GM21381 (cell line): ENCODE results near the gene RHBG.

Source experiments
- ATAC-seq: cut with Tn5 transposase; IDR thresholded peaks from one replicate; pipeline ENCODE4 v1.9.1; 2021; ENCODE audit warnings: mild to moderate bottlenecking, moderate library complexity; ENCODE audit not compliant: unreplicated experiment

Gene RHBG

GRCh38 chr1:156422602-156423091 is 53.6 kb downstream of the RHBG start:
- no peak for ATAC-seq

GRCh38 chr1:156423422-156424352 is 54.7 kb downstream of the RHBG start:
- ATAC-seq: no peak

GRCh38 chr1:156424806-156425432 is 55.9 kb downstream of the RHBG start:
- no peak for ATAC-seq

GRCh38 chr1:156425943-156426342 is 56.9 kb downstream of the RHBG start:
- ATAC-seq: no peak

- ATAC-seq: no peak
Measured at GRCh38 chr1:156427957-156428356, 58.9 kb downstream of the RHBG start.

GRCh38 chr1:156428746-156429288 is 59.8 kb downstream of the RHBG start:
- no peak for ATAC-seq

GRCh38 chr1:156429313-156430060 is 60.5 kb downstream of the RHBG start:
- ATAC-seq: no peak

DNA sequence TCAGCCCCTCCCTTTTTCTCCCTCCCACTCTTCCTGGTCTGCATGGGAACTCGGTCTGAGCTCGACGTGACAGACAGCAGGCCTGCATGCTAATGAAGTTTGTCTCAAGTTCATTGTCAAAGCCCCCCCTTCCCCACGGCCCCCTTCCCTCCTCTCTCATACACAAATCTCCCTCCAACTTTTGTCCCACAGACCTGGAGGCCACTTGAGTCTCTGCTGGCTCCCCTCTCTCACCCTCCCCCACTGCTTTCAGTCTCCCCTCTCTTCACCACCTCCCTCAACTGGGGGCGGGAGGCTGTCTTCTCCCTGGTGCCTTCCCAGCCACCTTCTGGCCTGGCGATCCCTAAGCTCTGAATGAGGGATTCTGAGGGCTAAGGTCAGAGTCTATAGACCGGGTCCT is 61.3 kb downstream of the RHBG start:
- no peak for ATAC-seq

- no peak for ATAC-seq
Measured at GRCh38 chr1:156430866-156431265, 61.9 kb downstream of the RHBG start.

- ATAC-seq: no peak
Measured at GRCh38 chr1:156431366-156431765, 62.4 kb downstream of the RHBG start.

GRCh38 chr1:156431769-156432668 is 63.0 kb downstream of the RHBG start:
- ATAC-seq: no peak

GRCh38 chr1:156432669-156433018 is 63.6 kb downstream of the RHBG start:
- no peak for ATAC-seq

DNA sequence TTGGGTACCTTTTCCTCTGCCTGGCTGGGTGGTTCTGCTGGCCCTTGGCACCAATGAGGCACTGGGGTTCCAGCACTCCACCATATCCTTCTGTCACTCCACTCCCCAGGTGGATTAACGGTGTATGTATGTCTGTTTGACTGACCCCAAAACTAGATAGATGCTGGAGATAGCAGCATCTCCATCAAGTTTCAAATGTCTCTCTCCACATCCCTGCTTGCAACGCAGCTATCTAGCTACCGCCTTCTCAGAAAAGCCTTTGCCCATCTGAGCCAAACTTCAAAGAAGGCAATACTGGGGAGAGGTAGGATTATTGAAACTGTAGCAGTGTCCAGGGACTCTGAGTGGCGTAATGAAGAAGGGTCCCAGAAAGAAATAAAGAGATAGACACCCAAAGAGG is 64.0 kb downstream of the RHBG start:
- no peak for ATAC-seq

GRCh38 chr1:156433602-156434001 is 64.6 kb downstream of the RHBG start:
- no peak for ATAC-seq
